Upper lobe of left lung (tissue), 6 donors: ENCODE measurements around the gene KIAA1958. TPM values are rescaled to one million over a fixed set of nuclear protein-coding genes. Genes with fewer than 3 reads are reported as not detected.

Experiments
- ATAC-seq, 2 donors: fragments of 200-7000 bp; cut with Tn5 transposase; one replicate each; pipeline ENCODE4 v1.9.1; 2022; ENCODE audit warnings: mild to moderate bottlenecking in 2 of 2, moderate library complexity in 2 of 2; ENCODE audit not compliant: low FRiP score in 2 of 2
- DNase-seq, 2 donors: peaks; one replicate each; pipeline ENCODE4 v3.0.0-alpha.2; 2019 to 2020
- H3K27ac ChIP-seq, 4 donors: fragments of 200-600 bp; sonication (generic); one replicate each; pipeline ENCODE4 v1.5.1; 2016 to 2019
- H3K27me3 ChIP-seq, 4 donors: fragments of 200-600 bp; sonication (generic); one replicate each; pipeline ENCODE4 v1.5.1; 2017 to 2019
- H3K36me3 ChIP-seq, 4 donors: fragments of 200-600 bp; sonication (generic); one replicate each; pipeline ENCODE4 v1.5.1; 2016 to 2019
- H3K4me1 ChIP-seq, 4 donors: fragments of 200-600 bp; sonication (generic); one replicate each; pipeline ENCODE4 v1.5.1; 2018 to 2019
- H3K4me3 ChIP-seq, 4 donors: fragments of 200-600 bp; sonication (generic); one replicate each; pipeline ENCODE4 v1.5.1; 2017 to 2019; ENCODE audit warnings: mild to moderate bottlenecking in 2 of 4, moderate library complexity in 1 of 4
- H3K9me3 ChIP-seq, 4 donors: fragments of 200-600 bp; sonication (generic); one replicate each; pipeline ENCODE4 v1.5.1; 2018 to 2019
- CTCF ChIP-seq, 6 experiments: fragments of 450-650 bp in 4 of 6; fragments of 200-600 bp in 2 of 6; sonication (generic) in 2 of 6; IDR thresholded peaks; one replicate each; pipeline ENCODE4 v1.5.1; 2016 to 2019; ENCODE audit warnings: antibody characterized with exemption in 6 of 6
- EP300 ChIP-seq, 4 donors: sonication (generic); formaldehyde crosslinking; IDR thresholded peaks; one replicate each; pipeline ENCODE4 v1.5.1; 2017; ENCODE audit warnings: antibody characterized with exemption in 4 of 4, control low read depth in 2 of 4
- POLR2A ChIP-seq, 4 donors: fragments of 450-650 bp; IDR thresholded peaks; one replicate each; pipeline ENCODE4 v1.5.1; 2016 to 2017; ENCODE audit warnings: antibody characterized with exemption in 4 of 4, mild to moderate bottlenecking in 2 of 4
- POLR2AphosphoS5 ChIP-seq, 2 donors: sonication (generic); formaldehyde crosslinking; IDR thresholded peaks; one replicate each; pipeline ENCODE4 v1.5.1; 2017; ENCODE audit warnings: antibody characterized with exemption in 2 of 2
- WGBS, 2 donors: methylation state at CpG; one replicate each; pipeline ENCODE4 v1.1.5; 2017 to 2018; 5-methylcytosine and 5-hydroxymethylcytosine counted together
- total RNA-seq, 6 donors: library from RNA; depleted of rRNA in 4 of 6; stranded (reverse); fragments of >200 nt in 4 of 6; gene quantifications; one replicate each; pipeline versions ENCODE4 v1.1.0 to v1.2.1, GENCODE V29; 2016 to 2021
- donor health status: DM: no; HTN: no; CAD: no; lungs with moderate emphysema.
- donor health status: DM: no; HTN: yes; CAD: no; lungs with severe emphysema.

The KIAA1958 gene
- total RNA-seq, 6 donors from 2014 or later, result 9.2 to 21.1 (median 14.2) TPM

DNA sequence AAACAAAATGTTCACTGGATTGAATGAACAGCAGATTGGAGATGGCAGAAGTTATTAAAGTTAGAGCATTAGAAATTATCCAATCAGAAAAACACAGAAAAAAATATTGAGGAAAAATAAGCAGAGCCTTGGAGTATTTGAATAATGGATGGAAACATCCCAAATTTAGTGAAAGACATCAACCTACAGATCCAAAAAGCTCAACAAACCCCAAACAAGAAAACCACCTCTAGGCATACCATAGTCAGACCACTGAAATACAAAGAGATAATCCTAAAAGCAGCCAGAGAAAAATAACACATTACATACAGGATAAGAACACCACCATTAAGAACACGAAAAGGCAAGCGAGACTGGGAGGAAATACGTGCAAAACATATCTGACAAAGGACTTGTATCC lies 226.1 kb downstream of the KIAA1958 start:
- Histone ChIP-seq H3K27ac (no peak overlapping the region), H3K9me3 (no peaks in the 10 kb centered on the region), H3K36me3 (peaks cover 0 to 9% (median 0%) of the 10 kb centered on the region in 4 donors), H3K27me3 (no peaks in the 10 kb centered on the region), H3K4me1 (peaks cover 8 to 17% (median 14%) of the 10 kb centered on the region in 4 donors), H3K4me3 (no peak overlapping the region)
- no peak for TF ChIP-seq POLR2A (IDR thresholded peaks at IDR 0.05)
- no peak for TF ChIP-seq POLR2AphosphoS5 (IDR thresholded peaks at IDR 0.05)
- TF ChIP-seq EP300 (IDR thresholded peaks at IDR 0.05), result no peak
- no peak for TF ChIP-seq CTCF (IDR thresholded peaks at IDR 0.05)
- DNase-seq (no peak), ATAC-seq (no peak)
- WGBS, 2 donors, result 94 to 99% methylated on average over 3 of the region's 3 CpGs

- Histone ChIP-seq H3K27ac (peak within 1 kb of the TSS; percentile 81 to 95 (median 88)), H3K4me3 (peak within 1 kb of the TSS; percentile 57 to 83 (median 72)), H3K27me3 (no peaks in the 10 kb centered on the region), H3K4me1 (peaks cover 8 to 18% (median 14%) of the 10 kb centered on the region in 4 donors), H3K9me3 (no peaks in the 10 kb centered on the region), H3K36me3 (peaks cover 0 to 3% (median 0%) of the 10 kb centered on the region in 4 donors)
- DNase-seq, result peak; percentile 97 to 98
- ATAC-seq, result peak; percentile 99
- TF ChIP-seq POLR2AphosphoS5 (IDR thresholded peaks at IDR 0.05) (peak; percentile 74 to 88), EP300 (IDR thresholded peaks at IDR 0.05) (peak in 2 of 4 donors; percentile 2 to 34), POLR2A (IDR thresholded peaks at IDR 0.05) (peak in 3 of 4 donors; percentile 34 to 85 (median 47)), CTCF (IDR thresholded peaks at IDR 0.05) (peak in 4 of 6 experiments; percentile 24 to 40 (median 35))
- 0 to 1% methylated on average over 18 to 45 of the region's 51 CpGs for WGBS, 2 donors
Observed at GRCh38 chr9:112717661-112718331, 231.2 kb downstream of the KIAA1958 start, which contains the start of gene INIP. Gene INIP, minus strand, starts transcription at chr9:112718117. Its CDS starts 1,632 bp downstream, at chr9:112716485.

Other genes starting within 250 kb of the KIAA1958 start
- 10 to 100 TPM; 34.6 to 88.5 (median 74.4) TPM for gene PTBP3, start 153.2 kb upstream of the KIAA1958 start, total RNA-seq
- gene HSDL2, start 106.7 kb upstream of the KIAA1958 start, total RNA-seq, result 10 to 100 TPM; 25.1 to 92.6 (median 46.2) TPM
- gene INIP, start 231.3 kb downstream of the KIAA1958 start, total RNA-seq, result 10 to 100 TPM in 5 of 6 donors, 1 to 10 TPM in 1; 6.1 to 35.6 (median 19.3) TPM